SK-N-SH (cell line): Measurements from ENCODE around the gene MB21D2.

Source experiments
- EP300 ChIP-seq, 2 experiments: IDR thresholded peaks; 2 replicates each; pipeline versions ENCODE4 v1.4.0 to v1.6.1; 2012; ENCODE audit warnings: borderline replicate concordance in 1 of 2, low read depth in 1 of 2, low read length in 1 of 2
- EZH2phosphoT487 ChIP-seq: fragments of 200-600 bp; sonication (generic); IDR thresholded peaks from 2 replicates; pipeline ENCODE4 v1.6.1; 2017; ENCODE audit warnings: low read depth, mixed run types, mild to moderate bottlenecking, antibody characterized with exemption, moderate library complexity, borderline replicate concordance
- FOXJ3 ChIP-seq: sonication (generic); formaldehyde crosslinking; IDR thresholded peaks from 2 replicates; pipeline ENCODE4 v1.5.1; 2020; ENCODE audit warnings: mild to moderate bottlenecking, missing genetic modification reagents
- FOXM1 ChIP-seq: IDR thresholded peaks from 2 replicates; pipeline ENCODE4 v1.4.0; 2012; ENCODE audit warnings: low read depth, mild to moderate bottlenecking
- GABPA ChIP-seq: IDR thresholded peaks from 2 replicates; pipeline ENCODE4 v1.4.0; 2012; ENCODE audit warnings: low read depth, mild to moderate bottlenecking
- GATA2 ChIP-seq: sonication (generic); formaldehyde crosslinking; IDR thresholded peaks from 2 replicates; pipeline ENCODE4 v1.5.0; 2020; ENCODE audit warnings: mild to moderate bottlenecking, missing genetic modification reagents
- RAD21 ChIP-seq: IDR thresholded peaks from 2 replicates; pipeline ENCODE4 v1.6.1; 2012; ENCODE audit warnings: mild to moderate bottlenecking, low read length
- TAF1 ChIP-seq: IDR thresholded peaks from 2 replicates; pipeline ENCODE4 v1.6.1; 2012; ENCODE audit warnings: low read depth, mild to moderate bottlenecking, low read length, moderate library complexity, borderline replicate concordance
- TEAD4 ChIP-seq: IDR thresholded peaks from 2 replicates; pipeline ENCODE4 v1.4.0; 2012; ENCODE audit warnings: mild to moderate bottlenecking, borderline replicate concordance; ENCODE audit not compliant: insufficient read depth
- TF ChIP-seq, protein P1 (sequence below): IDR thresholded peaks from 2 replicates; pipeline ENCODE4 v1.4.0; 2012; ENCODE audit warnings: low read depth, borderline replicate concordance
- TF ChIP-seq, protein P2 (sequence below): fragments of 200-600 bp; sonication (generic); IDR thresholded peaks from 2 replicates; pipeline ENCODE4 v1.6.1; 2017; ENCODE audit warnings: antibody characterized with exemption, mild to moderate bottlenecking, moderate library complexity

GRCh38 chr3:192831801-192832347 lies 85.8 kb downstream of the MB21D2 start:
- TF ChIP-seq, protein P1, sequence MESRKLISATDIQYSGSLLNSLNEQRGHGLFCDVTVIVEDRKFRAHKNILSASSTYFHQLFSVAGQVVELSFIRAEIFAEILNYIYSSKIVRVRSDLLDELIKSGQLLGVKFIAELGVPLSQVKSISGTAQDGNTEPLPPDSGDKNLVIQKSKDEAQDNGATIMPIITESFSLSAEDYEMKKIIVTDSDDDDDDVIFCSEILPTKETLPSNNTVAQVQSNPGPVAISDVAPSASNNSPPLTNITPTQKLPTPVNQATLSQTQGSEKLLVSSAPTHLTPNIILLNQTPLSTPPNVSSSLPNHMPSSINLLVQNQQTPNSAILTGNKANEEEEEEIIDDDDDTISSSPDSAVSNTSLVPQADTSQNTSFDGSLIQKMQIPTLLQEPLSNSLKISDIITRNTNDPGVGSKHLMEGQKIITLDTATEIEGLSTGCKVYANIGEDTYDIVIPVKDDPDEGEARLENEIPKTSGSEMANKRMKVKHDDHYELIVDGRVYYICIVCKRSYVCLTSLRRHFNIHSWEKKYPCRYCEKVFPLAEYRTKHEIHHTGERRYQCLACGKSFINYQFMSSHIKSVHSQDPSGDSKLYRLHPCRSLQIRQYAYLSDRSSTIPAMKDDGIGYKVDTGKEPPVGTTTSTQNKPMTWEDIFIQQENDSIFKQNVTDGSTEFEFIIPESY: no peak
- TF ChIP-seq TEAD4 (no peak), EP300 (IDR thresholded peaks at IDR 0.05; ENCODE audit: borderline replicate concordance in 1 of 2, low read depth in 1 of 2, low read length in 1 of 2) (no peak), FOXJ3 (no peak), GABPA (no peak), EZH2phosphoT487 (no peak), TAF1 (no peak), RAD21 (no peak), FOXM1 (no peak), GATA2 (no peak)
- TF ChIP-seq, protein P2, sequence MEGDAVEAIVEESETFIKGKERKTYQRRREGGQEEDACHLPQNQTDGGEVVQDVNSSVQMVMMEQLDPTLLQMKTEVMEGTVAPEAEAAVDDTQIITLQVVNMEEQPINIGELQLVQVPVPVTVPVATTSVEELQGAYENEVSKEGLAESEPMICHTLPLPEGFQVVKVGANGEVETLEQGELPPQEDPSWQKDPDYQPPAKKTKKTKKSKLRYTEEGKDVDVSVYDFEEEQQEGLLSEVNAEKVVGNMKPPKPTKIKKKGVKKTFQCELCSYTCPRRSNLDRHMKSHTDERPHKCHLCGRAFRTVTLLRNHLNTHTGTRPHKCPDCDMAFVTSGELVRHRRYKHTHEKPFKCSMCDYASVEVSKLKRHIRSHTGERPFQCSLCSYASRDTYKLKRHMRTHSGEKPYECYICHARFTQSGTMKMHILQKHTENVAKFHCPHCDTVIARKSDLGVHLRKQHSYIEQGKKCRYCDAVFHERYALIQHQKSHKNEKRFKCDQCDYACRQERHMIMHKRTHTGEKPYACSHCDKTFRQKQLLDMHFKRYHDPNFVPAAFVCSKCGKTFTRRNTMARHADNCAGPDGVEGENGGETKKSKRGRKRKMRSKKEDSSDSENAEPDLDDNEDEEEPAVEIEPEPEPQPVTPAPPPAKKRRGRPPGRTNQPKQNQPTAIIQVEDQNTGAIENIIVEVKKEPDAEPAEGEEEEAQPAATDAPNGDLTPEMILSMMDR: no peak
